RKO (cell line): Measurements from ENCODE around the gene TECRL.
A peak's percentile ranks its signal among the peaks of the same experiment; 100 is the strongest.

Experiments
- DNase-seq: peaks from one replicate; pipeline ENCODE4 v3.0.0-alpha.2; 2016; ENCODE audit warnings: low spot score

Gene TECRL, protein sequence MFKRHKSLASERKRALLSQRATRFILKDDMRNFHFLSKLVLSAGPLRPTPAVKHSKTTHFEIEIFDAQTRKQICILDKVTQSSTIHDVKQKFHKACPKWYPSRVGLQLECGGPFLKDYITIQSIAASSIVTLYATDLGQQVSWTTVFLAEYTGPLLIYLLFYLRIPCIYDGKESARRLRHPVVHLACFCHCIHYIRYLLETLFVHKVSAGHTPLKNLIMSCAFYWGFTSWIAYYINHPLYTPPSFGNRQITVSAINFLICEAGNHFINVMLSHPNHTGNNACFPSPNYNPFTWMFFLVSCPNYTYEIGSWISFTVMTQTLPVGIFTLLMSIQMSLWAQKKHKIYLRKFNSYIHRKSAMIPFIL

DNA sequence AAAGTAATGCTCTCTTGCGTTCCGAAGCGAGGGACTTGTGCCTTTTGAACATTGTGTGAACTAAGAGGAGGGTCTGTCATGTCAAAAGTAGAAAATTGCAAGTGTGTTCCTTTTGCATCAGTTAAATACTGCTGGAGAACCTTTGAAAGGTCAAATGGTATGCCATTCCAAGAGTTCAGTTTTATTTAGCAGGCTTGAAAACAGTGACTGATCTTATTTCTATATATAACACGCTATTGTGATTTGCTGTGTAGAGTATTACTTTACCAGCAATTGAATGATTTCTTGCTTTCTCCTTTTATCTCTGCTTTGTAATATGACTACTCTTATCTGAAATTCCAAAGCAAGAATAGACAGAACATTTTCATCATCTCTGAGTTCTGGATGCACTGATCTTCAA lies at the start of gene TECRL:
TECRL (minus strand) TSS at position 151 of the 400 bp plus-strand sequence; CDS start at position 52, 99 bp downstream.
- DNase-seq: no peak

DNA sequence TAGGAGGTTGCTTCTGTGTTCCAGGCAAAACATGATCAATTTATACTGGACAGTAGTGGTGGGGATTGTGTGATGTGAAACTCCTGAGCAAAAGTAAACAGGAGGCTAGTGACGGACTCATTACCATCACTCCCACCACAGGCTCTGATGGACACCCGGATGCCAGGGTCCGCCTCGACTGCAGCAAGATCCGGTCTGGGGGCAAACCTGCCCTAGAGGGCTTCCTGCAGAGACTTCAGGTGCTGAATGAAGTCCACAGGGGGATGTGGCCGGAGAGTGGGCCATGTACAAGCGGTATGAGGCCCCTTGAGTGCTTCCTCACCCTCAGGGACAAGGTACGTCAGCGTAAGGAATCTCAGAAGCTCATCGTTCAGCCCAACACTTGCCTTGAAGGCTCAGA lies 23.4 kb upstream of the TECRL start:
- no peak for DNase-seq

GRCh38 chr4:64430933-64431332 lies 21.7 kb upstream of the TECRL start:
- no peak for DNase-seq

DNA sequence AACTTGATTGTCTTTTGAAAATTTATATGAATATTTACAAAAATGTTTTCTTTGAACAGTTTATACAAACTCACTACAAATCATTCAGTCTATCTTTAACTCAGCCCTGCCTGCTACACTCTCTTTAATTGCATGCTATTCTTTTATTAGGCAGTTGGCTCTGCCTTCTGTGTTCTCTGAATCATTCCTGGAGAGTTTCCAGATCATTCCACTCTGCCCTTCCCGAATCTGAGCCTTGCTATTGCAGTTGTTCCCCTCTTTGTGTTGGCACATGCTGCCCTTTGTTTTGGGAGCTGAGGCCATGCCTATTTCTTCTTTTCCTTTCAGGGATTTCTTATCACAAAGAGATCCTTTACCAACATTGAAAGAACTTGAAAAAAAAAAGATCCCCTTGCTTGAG lies 8.7 kb upstream of the TECRL start:
- DNase-seq: peak; percentile 37

GRCh38 chr4:64407000-64407399 lies 2.2 kb downstream of the TECRL start:
- DNase-seq: no peak

GRCh38 chr4:64405761-64406160 lies 3.5 kb downstream of the TECRL start:
- DNase-seq: no peak

DNA sequence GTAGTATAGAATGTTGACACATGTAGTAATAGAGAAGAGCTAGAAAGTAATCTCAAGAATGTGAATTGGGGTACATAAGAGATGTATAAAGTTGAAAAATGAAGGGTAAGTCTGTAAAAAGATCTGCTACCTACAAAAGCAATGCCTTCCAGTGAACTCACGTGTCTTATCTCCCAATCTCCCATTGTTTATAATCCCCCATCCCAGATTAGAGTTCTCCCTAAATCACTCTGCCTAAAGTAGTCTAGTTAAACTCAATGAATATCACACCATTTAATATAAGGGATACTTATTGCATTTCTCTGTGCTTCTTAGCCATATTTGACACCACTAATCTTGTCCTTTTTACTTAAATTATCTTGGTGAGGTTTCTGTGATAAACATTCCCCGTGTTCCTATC lies 6.6 kb downstream of the TECRL start:
- DNase-seq: no peak

DNA sequence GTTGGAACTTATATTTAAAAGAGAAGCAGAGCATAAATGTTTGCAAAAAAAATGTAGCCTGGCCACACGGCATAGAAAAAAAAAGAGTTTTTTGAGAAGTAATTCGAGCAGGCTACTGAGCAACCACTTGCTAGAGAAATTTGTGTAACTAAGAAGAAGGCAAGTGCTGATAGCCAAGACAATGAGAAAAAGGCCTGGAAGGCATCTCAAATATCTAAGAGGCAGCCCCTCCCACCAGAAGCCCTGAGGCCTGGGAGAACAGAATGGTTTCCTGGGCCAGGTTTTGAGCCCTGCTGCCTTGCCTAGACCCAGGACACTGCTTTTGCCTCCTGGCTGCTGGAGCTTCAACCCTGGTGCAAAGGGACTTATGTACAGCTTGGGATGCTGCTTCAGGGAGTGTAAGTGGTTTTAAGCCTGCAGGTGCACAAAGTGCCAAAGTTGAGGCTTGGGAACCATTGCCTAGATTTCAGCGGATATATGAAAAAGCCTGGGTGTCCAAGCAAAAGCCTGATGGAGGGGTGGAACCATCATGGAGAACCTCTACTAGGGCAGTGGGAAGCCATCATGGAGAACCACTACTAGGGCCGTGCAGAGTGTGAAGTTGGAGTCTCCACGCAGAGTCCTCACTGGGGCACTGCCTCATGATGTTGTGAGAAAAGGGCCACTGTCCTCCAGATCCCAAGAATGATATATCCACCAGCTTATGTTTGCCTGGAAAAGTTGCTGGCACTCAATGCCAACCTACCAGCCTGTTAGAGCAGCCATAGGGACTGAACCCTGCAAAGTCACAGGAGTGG lies 9.7 kb downstream of the TECRL start:
- no peak for DNase-seq

DNA sequence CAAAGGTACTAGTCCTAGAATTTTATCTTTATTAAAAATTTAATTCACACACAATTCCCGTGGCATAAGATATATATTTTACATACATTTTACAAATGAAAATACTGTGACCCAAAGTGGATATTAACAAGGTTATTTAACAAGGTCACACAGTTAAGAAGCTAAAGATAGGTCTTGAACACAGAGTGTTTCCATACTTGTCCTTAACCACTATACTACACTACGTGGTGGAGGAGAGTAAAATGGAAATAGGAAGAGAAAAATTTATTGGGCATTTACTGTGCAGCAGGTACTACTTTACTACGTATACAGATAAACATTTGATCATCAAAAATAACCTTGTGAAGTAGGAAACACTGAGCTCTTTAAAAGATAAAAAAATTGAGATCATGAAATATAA lies 14.8 kb downstream of the TECRL start:
- no peak for DNase-seq

- no peak for DNase-seq
Observed at GRCh38 chr4:64388252-64388651, 21.0 kb downstream of the TECRL start.

DNA sequence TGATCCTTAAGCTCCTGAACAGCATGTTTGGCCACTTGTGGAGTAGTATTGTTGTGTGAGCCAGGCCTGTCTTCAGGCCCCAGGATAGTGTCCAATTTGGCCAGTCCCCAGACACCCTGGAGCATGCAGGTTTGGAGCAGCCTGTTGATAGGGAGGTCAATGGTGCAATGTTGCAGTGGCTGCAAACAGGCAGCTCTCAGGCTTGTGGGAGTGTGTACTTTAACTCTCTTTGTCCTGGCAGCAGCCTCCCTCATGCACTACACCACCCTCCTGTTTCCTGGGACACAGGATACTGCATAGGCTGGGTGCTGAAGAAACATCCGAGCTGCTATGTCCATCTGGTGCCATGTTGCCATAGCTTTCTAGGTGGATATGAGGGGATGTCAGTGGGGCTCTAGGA lies 24.0 kb downstream of the TECRL start:
- no peak for DNase-seq

- no peak for DNase-seq
Observed at GRCh38 chr4:64384237-64385203, 24.7 kb downstream of the TECRL start.

DNA sequence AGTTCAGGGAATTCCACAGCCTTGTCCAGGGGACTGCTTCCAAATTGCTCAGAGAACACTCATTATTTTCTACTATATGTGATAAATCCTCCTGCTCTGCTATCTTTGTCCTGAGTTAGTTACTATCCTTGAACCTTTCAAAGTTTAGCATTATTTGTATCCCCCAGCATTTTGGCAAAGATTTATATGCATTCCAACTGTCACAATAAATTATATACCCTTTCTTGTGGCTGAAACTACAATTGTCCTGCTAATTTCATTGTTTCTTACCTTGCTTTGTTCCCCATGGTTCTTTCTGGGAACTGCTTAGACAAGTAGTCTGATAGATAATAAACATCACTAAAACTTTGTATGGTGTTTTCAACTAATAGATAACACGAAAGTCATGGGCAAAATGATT lies 40.5 kb downstream of the TECRL start:
- no peak for DNase-seq

- no peak for DNase-seq
Observed at GRCh38 chr4:64361399-64361740, 47.9 kb downstream of the TECRL start.

DNA sequence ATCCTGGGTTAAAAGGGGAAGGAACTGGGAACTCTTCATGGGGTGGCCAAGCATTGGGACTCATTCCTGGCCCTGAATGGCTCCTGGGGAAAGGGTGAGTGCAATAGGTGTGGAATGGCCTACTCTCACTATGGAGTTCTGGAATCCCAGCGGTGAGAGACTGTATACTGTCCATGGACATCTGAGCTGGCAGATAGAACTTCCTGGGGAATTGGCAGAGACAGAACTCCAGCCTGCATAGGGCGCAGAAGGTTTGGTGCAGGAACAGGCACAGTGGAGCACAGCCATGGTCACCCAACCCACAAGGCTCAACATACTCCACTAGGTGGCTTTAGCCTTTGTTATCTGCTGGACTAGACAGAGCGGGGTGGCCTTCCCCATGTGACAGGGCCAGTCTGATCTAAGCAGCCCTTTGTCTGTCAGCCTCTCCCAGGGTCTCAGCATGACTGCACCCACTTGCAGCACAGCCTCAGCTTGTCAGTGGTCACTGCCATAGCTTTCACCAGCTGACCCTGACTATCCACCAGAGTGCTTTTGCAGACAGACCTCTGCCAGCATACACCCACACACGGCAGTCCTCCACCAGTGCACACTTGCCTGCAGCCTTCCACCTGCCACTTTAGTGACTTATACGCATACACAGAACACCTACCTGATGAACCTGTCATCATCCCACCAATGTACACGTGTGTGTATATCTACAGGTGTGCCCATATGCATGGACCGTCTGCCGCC lies 48.4 kb downstream of the TECRL start:
- DNase-seq: no peak

DNA sequence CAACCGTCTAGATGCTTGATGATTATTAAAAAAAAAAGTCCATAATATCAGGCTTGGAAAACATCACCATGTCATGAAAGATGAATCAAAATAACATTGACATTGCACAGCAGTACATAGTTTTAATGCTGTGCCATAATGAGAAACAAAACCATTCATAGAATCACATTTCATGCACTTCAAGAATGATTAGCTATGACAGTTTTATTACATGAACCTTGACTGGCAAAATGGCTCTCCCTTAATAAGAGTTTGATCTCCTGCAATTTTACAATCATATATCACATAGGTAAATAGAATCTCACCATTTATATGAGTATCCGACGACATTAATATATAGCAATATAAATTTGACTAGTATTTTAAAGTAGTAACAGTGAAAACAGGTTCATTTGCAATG lies 49.8 kb downstream of the TECRL start:
- DNase-seq: no peak

- DNase-seq: no peak
Observed at GRCh38 chr4:64353904-64354303, 55.3 kb downstream of the TECRL start.

DNA sequence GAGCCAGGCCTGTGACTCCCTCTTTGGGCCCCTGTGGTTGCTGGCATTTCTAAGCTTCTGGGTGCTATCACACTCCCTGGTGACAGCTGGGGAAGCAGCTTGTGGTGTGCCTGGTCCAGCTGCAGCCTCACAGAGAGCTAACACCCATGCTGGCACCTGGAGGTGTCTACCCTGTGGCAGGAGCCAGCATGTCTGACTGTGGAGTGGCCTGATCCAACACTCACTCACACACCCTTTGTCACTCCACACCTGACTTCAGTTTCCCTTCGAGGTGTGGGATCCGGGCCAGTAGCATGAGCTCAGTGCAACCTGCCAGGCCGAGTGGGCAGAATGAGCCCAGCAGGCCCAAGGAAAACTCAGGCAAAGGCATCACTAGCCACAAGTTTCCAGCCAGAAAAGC lies 67.5 kb downstream of the TECRL start:
- no peak for DNase-seq

GRCh38 chr4:64340218-64341110 lies 68.8 kb downstream of the TECRL start:
- DNase-seq: no peak

DNA sequence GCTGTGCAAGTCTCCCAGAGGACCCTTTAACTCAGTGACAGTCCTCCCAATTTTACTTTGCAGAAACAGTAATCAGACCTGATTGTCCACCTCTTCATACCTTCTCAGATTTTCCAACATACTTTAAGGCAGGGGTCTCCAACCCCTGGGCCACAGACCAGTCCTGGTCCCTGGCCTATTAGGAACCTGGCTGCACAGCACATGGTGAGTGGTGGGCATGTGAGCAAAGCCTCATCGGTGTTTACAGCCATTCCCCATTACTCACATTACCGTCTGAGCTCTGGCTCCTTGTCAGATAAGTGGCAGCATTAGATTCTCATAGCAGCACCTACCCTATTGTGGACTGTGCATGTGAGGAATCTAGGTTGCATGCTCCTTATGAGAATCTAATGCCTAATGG lies 74.3 kb downstream of the TECRL start:
- no peak for DNase-seq

- DNase-seq: no peak
Observed at GRCh38 chr4:64330143-64330542, 79.1 kb downstream of the TECRL start.
